Mesothelial cell of epicardium (in vitro differentiated cells): ENCODE results near the gene TMA7B. TPM values are rescaled to one million over a fixed set of nuclear protein-coding genes. Genes with fewer than 3 reads are reported as not detected.

Experiments
- DNase-seq, 2 experiments: peaks; one replicate each; pipeline ENCODE4 v3.0.0; 2021; ENCODE audit warnings: low spot score in 2 of 2; ENCODE audit not compliant: unreplicated experiment in 2 of 2
- H3K27ac Mint-ChIP-seq: 2 replicates; pipeline ENCODE4 v1.8.0; 2021; ENCODE audit warnings: mixed read lengths
- H3K27me3 Mint-ChIP-seq: 2 replicates; pipeline ENCODE4 v1.8.0; 2021; ENCODE audit warnings: low read depth, mixed read lengths
- H3K36me3 Mint-ChIP-seq: 2 replicates; pipeline ENCODE4 v1.8.0; 2021; ENCODE audit warnings: mixed read lengths
- H3K4me1 Mint-ChIP-seq: 2 replicates; pipeline ENCODE4 v1.8.0; 2021; ENCODE audit warnings: mixed read lengths
- H3K4me3 Mint-ChIP-seq: 2 replicates; pipeline ENCODE4 v1.8.0; 2021; ENCODE audit warnings: mild to moderate bottlenecking, moderate library complexity, mixed read lengths
- H3K9me3 Mint-ChIP-seq: 2 replicates; pipeline ENCODE4 v1.8.0; 2021; ENCODE audit warnings: mixed read lengths
- CTCF ChIP-seq: fragments of 200-600 bp; sonication (generic); IDR thresholded peaks from one replicate; pipeline ENCODE4 v1.5.0; 2021; ENCODE audit warnings: antibody characterized with exemption; ENCODE audit not compliant: unreplicated experiment
- total RNA-seq: library from RNA; stranded (reverse); gene quantifications from 3 replicates; pipeline ENCODE4 v1.2.1, GENCODE V29; 2021

Gene TMA7B
- total RNA-seq, 1 donor from 2014 or later: not detected

GRCh38 chr22:39952347-39952746 is 7.8 kb upstream of the TMA7B start:
- H3K27ac Mint-ChIP-seq: no peak overlapping the region
- no peak for DNase-seq
- H3K4me3 Mint-ChIP-seq: no peak overlapping the region
- peaks cover 25% of the 10 kb centered on the region for H3K4me1 Mint-ChIP-seq
- TF ChIP-seq CTCF: no peak
- no peaks in the 10 kb centered on the region for H3K27me3 Mint-ChIP-seq
- H3K9me3 Mint-ChIP-seq: no peaks in the 10 kb centered on the region
- H3K36me3 Mint-ChIP-seq: no peaks in the 10 kb centered on the region

- H3K4me3 Mint-ChIP-seq: no peak overlapping the region
- H3K9me3 Mint-ChIP-seq: no peaks in the 10 kb centered on the region
- DNase-seq: no peak
- H3K27ac Mint-ChIP-seq: no peak overlapping the region
- H3K36me3 Mint-ChIP-seq: no peaks in the 10 kb centered on the region
- no peaks in the 10 kb centered on the region for H3K27me3 Mint-ChIP-seq
- peaks cover 25% of the 10 kb centered on the region for H3K4me1 Mint-ChIP-seq
- no peak for TF ChIP-seq CTCF
Observed at GRCh38 chr22:39953101-39953500, 7.1 kb upstream of the TMA7B start.

DNA sequence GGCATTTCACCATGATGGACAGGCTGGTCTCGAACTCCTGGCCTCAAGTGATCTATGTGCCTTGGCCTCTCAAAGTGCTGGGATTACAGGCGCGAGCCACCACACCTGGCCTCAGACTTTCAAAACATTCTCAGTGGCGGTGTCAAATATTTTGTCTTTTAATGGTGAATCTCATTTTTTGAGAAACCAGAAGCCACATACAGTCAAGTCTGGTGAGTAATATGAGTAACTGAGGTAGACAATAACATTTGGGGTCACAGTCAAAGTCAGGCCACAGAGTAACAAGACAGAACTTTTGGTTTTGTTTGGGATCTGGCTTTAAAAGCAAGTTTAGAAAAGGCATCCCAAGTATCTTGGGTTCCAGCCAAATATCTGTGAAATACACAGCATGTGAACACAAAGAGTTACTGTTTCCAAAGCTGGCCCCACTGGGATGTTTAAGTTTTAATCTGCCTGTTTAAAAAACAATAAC is 5.6 kb upstream of the TMA7B start:
- no peak for TF ChIP-seq CTCF
- peak overlapping the region; percentile 80 for H3K27ac Mint-ChIP-seq
- no peaks in the 10 kb centered on the region for H3K36me3 Mint-ChIP-seq
- H3K4me3 Mint-ChIP-seq: no peak overlapping the region
- no peaks in the 10 kb centered on the region for H3K9me3 Mint-ChIP-seq
- H3K27me3 Mint-ChIP-seq: peaks cover 5% of the 10 kb centered on the region
- no peak for DNase-seq
- H3K4me1 Mint-ChIP-seq: peaks cover 22% of the 10 kb centered on the region

DNA sequence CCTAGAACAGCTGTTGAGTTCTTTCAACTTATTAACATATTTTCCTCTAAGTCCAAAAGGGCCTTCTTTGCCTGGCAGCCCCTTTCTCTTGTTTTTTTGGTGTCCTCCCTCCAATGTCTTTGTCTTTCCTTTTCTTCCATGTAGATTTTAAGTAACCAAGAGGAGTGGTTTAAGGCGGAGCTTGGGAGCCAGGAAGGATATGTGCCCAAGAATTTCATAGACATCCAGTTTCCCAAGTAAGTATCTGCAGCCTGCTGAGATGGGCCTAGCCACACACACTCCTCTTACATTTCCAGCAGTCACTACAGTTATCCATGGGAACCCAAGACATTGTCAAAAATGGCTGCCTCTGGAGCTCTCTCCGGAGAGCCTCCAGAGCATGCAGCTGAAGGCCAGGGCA is 4.5 kb upstream of the TMA7B start:
- H3K27me3 Mint-ChIP-seq: peaks cover 12% of the 10 kb centered on the region
- H3K4me1 Mint-ChIP-seq: peaks cover 21% of the 10 kb centered on the region
- H3K36me3 Mint-ChIP-seq: no peaks in the 10 kb centered on the region
- no peaks in the 10 kb centered on the region for H3K9me3 Mint-ChIP-seq
- no peak overlapping the region for H3K27ac Mint-ChIP-seq
- no peak for DNase-seq
- no peak overlapping the region for H3K4me3 Mint-ChIP-seq
- TF ChIP-seq CTCF: no peak

DNA sequence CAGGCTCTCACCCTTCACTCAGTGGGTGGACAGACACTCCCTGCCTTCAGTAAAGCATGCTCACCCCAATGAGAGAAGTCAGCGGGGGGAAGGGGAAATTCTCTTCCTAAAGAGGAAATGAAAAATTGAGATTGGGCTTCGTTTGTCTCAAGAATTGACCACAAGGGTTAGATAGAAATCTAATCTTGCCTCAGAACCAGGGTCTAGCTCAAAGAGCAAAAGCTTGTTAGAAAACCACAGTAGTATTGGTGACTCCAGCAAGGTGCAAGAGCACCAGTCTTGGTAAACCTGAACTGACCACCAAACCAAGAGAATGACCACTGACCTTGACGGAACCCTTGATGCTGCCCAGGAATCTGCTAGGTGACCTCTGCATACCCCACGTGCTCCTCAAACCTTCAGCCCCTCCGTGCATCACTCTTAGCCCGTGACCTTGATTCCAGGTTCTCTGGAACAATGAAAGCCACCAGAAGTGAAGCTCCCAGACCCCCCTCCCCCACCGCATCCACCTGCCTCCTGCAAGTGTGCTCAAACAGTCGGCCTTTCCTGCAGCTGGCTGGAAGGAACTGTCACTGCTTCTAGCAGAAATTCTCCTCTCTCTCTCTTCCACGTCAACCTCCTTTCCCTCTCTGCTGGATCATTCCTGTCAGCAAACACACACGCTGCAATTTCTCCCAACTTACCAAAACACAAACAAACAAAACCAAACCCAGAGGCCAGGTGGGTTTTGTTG is 3.1 kb upstream of the TMA7B start:
- no peak overlapping the region for H3K27ac Mint-ChIP-seq
- peaks cover 12% of the 10 kb centered on the region for H3K27me3 Mint-ChIP-seq
- no peaks in the 10 kb centered on the region for H3K9me3 Mint-ChIP-seq
- H3K4me3 Mint-ChIP-seq: no peak overlapping the region
- no peak for DNase-seq
- peaks cover 21% of the 10 kb centered on the region for H3K4me1 Mint-ChIP-seq
- TF ChIP-seq CTCF: no peak
- no peaks in the 10 kb centered on the region for H3K36me3 Mint-ChIP-seq
